Transverse colon (tissue), 4 donors: ENCODE measurements around the gene LGALS7.
"Not testable (repeated sequence)": the region's sequence is repeated elsewhere in the genome, so short reads cannot be mapped to it uniquely, and the experiment has no call there.

Experiments used
- CTCF ChIP-seq, 5 experiments: fragments of 200-600 bp in 3 of 5; fragments of 450-650 bp in 2 of 5; sonication (generic) in 3 of 5; IDR thresholded peaks; 1 replicate in 2 of 5; 2 replicates in 3 of 5; pipeline ENCODE4 v1.5.1; 2016 to 2017; ENCODE audit warnings: antibody characterized with exemption in 5 of 5, inconsistent platforms in 3 of 5, mild to moderate bottlenecking in 2 of 5, moderate library complexity in 1 of 5
- EP300 ChIP-seq: sonication (generic); formaldehyde crosslinking; IDR thresholded peaks from one replicate; pipeline ENCODE4 v1.6.1; 2017; ENCODE audit warnings: antibody characterized with exemption, low read depth
- POLR2A ChIP-seq: fragments of 450-650 bp; IDR thresholded peaks from one replicate; pipeline ENCODE4 v1.6.1; 2016; ENCODE audit warnings: antibody characterized with exemption, mild to moderate bottlenecking, moderate library complexity
- POLR2AphosphoS5 ChIP-seq, 3 donors: sonication (generic); formaldehyde crosslinking; IDR thresholded peaks; one replicate each; pipeline ENCODE4 v1.6.1; 2016; ENCODE audit warnings: antibody characterized with exemption in 3 of 3

DNA sequence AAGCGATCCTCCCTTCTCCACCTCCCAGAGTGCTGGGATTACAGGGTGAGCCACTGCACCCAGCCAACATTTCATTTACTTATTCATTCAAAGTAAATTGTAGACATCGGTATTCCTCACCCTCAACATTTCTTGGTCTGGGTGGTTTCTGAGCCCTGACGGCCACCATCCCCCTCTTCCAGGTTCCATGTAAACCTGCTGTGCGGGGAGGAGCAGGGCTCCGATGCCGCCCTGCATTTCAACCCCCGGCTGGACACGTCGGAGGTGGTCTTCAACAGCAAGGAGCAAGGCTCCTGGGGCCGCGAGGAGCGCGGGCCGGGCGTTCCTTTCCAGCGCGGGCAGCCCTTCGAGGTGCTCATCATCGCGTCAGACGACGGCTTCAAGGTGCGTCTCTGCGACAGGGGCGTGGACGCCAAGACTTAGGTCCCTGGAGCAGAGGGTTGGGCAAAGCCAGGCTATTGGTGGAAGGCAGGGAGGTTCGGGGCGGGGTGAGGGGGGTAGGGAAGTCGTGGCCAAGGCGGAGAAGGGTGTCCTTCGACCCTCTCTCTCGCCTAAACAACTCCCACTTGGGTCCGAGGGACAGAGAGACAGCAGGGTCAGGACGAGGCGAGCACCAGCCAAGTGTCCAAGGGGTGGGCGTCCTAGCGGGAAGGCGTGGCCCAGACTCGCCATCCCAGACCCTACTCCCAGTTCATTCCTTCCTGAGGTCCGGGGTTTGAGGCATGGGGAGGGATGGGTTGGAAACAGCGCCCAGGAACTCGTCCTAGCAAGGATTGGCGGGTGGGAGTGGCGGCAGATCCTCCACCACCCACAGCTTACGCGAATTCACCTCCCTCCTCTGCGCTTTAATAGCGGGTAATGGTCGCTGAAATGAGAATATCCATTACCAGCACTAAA is 17.4 kb upstream of the LGALS7 start:
- not testable (repeated sequence) for TF ChIP-seq CTCF (IDR thresholded peaks at IDR 0.05); POLR2AphosphoS5 (IDR thresholded peaks at IDR 0.05); POLR2A; EP300
